Astrocyte of the spinal cord (primary cell): ENCODE results near the gene OSBPL10.

Experiments
- DNase-seq: peaks from one replicate; pipeline ENCODE4 v3.0.0; 2011; ENCODE audit warnings: low read depth, low spot score
- H3K4me3 ChIP-seq: 2 replicates; pipeline ENCODE4 v1.5.1; 2011; ENCODE audit warnings: low read depth, mild to moderate bottlenecking, low read length, moderate library complexity
- CTCF ChIP-seq: IDR thresholded peaks from 2 replicates; pipeline ENCODE4 v1.5.1; 2012; ENCODE audit warnings: low read depth, mild to moderate bottlenecking, low read length, inconsistent platforms
- in situ Hi-C: cut with HindIII; loops from 2 replicates; pipeline ENCODE4 v1.10.0; 2017; ENCODE audit warnings: low sequenced_read_pairs

The OSBPL10 gene

GRCh38 chr3:31959951-31960792, 20.9 kb downstream of the OSBPL10 start:
- in situ Hi-C loops = no loop called here
- no peak overlapping the region for H3K4me3 ChIP-seq
- TF ChIP-seq CTCF = no peak
- DNase-seq = peak; percentile 32

GRCh38 chr3:31959251-31959650, 21.8 kb downstream of the OSBPL10 start:
- no peak overlapping the region for H3K4me3 ChIP-seq
- DNase-seq = no peak
- TF ChIP-seq CTCF = no peak
- in situ Hi-C loops = no loop called here

GRCh38 chr3:31958701-31959152, 22.3 kb downstream of the OSBPL10 start:
- in situ Hi-C loops = no loop called here
- DNase-seq = no peak
- no peak overlapping the region for H3K4me3 ChIP-seq
- TF ChIP-seq CTCF = no peak

GRCh38 chr3:31957106-31957505, 24.0 kb downstream of the OSBPL10 start:
- in situ Hi-C loops = no loop called here
- H3K4me3 ChIP-seq = no peak overlapping the region
- no peak for TF ChIP-seq CTCF
- DNase-seq = peak; percentile 43

- DNase-seq = no peak
- no peak for TF ChIP-seq CTCF
- in situ Hi-C loops = no loop called here
- H3K4me3 ChIP-seq = no peak overlapping the region
These were observed 25.5 kb downstream of the OSBPL10 start for GRCh38 chr3:31955581-31955980.

GRCh38 chr3:31953636-31954035, 27.4 kb downstream of the OSBPL10 start:
- in situ Hi-C loops = no loop called here
- H3K4me3 ChIP-seq = no peak overlapping the region
- no peak for DNase-seq
- TF ChIP-seq CTCF = no peak
